ENCODE measurements around the gene PAX1.

Gene PAX1

DNA sequence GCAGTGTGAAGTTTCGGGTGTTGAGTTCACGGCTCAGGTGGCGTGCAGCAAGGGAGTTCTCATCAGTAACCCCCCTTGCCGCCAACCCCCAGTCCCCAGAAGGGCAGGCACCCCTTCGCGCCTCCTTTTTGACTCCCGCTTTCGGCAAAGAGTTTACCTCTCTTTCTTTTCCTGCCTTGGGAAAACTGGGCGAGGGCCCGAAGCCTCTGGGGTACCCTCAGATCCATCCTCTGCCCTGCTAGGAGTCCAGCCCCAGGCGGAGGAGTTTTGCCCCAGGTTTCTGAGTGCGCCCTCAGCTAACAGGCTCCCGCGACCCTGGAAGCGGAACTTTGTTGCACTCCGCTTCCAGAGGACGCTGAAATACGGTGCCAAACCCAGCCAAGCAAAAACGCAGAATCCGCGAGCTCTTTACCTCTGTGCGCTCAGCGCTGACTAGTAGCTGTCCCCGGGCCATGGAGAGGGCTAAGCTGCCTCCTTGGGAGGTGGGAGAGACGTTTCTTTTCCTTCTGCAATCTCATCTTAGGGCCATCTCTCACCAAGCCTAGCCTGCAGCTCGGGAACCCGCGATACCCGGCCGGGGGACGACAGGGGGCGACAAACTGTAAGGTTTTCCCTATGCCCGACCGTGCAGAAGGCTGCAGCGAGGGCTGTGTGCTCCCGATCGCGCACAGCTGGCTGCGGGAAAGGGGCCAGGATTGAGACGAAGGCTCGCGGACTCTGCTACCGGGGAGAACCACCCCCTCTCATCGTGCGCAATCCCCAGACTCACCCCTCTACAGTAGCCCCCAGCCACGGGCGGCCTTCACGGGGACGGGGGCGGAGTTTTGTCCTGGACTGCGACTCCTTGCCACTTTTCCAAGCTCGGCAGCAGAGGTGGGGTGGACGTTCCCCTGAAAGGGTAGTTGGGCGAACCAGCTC lies 2.7 kb upstream of the PAX1 start:
- no peaks in the 10 kb centered on the region for H3K79me2 ChIP-seq (ENCODE audit: insufficient read depth, low read length)
- H3K9ac ChIP-seq (ENCODE audit: low read length), result no peak overlapping the region

DNA sequence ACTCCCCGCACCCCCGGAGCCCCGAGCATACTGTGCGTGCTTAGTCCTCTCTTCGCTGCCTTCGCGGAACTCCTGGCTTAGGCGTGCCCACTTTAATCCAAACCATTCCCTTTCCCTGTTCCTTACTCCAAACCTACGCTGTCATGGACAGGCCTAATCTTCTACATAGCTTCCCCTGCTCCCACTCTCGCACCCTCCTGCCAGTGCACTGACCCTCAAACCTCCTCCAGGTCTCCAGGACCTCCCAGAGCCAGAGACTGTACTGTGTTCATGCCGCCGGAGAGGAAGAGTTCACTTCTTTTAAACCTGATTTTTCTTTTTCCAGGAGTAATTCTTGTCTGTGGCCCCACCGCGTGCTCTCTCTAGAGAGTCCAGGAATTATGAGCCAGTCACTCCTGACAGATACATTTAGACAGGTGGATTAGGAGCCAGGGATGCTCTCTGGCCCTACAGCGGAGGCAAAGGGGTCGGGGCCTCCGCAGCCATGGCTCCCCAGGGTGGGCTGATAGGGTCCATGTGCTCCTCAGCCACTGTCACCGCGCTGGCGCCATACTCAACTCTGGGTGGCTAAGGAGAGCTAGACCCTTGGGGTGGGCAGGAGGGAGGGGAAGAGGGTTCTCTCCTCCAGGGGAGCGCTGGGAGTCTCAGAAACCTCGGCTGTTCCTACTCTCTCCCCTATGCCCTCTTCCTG lies 1.6 kb upstream of the PAX1 start:
- Histone ChIP-seq H3K27ac (ENCODE audit: low read depth, low read length, poor library complexity, severe bottlenecking) (no peak overlapping the region), H3K9me3 (ENCODE audit: low read length) (no peaks in the 10 kb centered on the region), H3F3A (ENCODE audit: insufficient read depth, low read length) (no peaks in the 10 kb centered on the region), H3K36me3 (ENCODE audit: insufficient read depth, low read length) (no peaks in the 10 kb centered on the region), H3K4me1 (ENCODE audit: insufficient read depth, low read length, severe bottlenecking) (no peaks in the 10 kb centered on the region), H3K9me2 (ENCODE audit: low read depth, low read length) (no peaks in the 10 kb centered on the region), H3K27me3 (ENCODE audit: insufficient read depth, low read length) (no peaks in the 10 kb centered on the region), H3K9ac (ENCODE audit: low read length) (no peak overlapping the region), H4K20me1 (ENCODE audit: insufficient read depth, low read length) (no peaks in the 10 kb centered on the region), H2AFZ (ENCODE audit: low read length) (no peak overlapping the region), H3K4me2 (ENCODE audit: low read length) (no peak overlapping the region), H3K79me2 (ENCODE audit: insufficient read depth, low read length) (no peaks in the 10 kb centered on the region), H3K4me3 (ENCODE audit: low read depth, low read length, poor library complexity, severe bottlenecking) (no peak overlapping the region)
- TF ChIP-seq, protein P1, sequence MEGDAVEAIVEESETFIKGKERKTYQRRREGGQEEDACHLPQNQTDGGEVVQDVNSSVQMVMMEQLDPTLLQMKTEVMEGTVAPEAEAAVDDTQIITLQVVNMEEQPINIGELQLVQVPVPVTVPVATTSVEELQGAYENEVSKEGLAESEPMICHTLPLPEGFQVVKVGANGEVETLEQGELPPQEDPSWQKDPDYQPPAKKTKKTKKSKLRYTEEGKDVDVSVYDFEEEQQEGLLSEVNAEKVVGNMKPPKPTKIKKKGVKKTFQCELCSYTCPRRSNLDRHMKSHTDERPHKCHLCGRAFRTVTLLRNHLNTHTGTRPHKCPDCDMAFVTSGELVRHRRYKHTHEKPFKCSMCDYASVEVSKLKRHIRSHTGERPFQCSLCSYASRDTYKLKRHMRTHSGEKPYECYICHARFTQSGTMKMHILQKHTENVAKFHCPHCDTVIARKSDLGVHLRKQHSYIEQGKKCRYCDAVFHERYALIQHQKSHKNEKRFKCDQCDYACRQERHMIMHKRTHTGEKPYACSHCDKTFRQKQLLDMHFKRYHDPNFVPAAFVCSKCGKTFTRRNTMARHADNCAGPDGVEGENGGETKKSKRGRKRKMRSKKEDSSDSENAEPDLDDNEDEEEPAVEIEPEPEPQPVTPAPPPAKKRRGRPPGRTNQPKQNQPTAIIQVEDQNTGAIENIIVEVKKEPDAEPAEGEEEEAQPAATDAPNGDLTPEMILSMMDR (IDR thresholded peaks at IDR 0.05; ENCODE audit: low read length), result no peak
- TF ChIP-seq EZH2 (IDR thresholded peaks at IDR 0.05; ENCODE audit: borderline replicate concordance, low read length), result no peak

More for the DNA sequence above, 2.7 kb upstream of the PAX1 start:
- TF ChIP-seq EZH2 (IDR thresholded peaks at IDR 0.05; ENCODE audit: borderline replicate concordance, low read length), result no peak
- TF ChIP-seq, protein P1 (IDR thresholded peaks at IDR 0.05; ENCODE audit: low read length), result peak; percentile 34; the same call in 1 of the 2 replicates
- H3K9me3 ChIP-seq (ENCODE audit: low read length), result no peaks in the 10 kb centered on the region
- no peak overlapping the region for H3K4me2 ChIP-seq (ENCODE audit: low read length)
- no peak overlapping the region for H3K4me3 ChIP-seq (ENCODE audit: low read depth, low read length, poor library complexity, severe bottlenecking)
- no peaks in the 10 kb centered on the region for H4K20me1 ChIP-seq (ENCODE audit: insufficient read depth, low read length)
- H3K27ac ChIP-seq (ENCODE audit: low read depth, low read length, poor library complexity, severe bottlenecking), result no peak overlapping the region
- H2AFZ ChIP-seq (ENCODE audit: low read length), result no peak overlapping the region
- no peaks in the 10 kb centered on the region for H3K36me3 ChIP-seq (ENCODE audit: insufficient read depth, low read length)
- H3K9me2 ChIP-seq (ENCODE audit: low read depth, low read length), result no peaks in the 10 kb centered on the region
- no peaks in the 10 kb centered on the region for H3F3A ChIP-seq (ENCODE audit: insufficient read depth, low read length)
- no peaks in the 10 kb centered on the region for H3K4me1 ChIP-seq (ENCODE audit: insufficient read depth, low read length, severe bottlenecking)
- H3K27me3 ChIP-seq (ENCODE audit: insufficient read depth, low read length), result no peaks in the 10 kb centered on the region

DNA sequence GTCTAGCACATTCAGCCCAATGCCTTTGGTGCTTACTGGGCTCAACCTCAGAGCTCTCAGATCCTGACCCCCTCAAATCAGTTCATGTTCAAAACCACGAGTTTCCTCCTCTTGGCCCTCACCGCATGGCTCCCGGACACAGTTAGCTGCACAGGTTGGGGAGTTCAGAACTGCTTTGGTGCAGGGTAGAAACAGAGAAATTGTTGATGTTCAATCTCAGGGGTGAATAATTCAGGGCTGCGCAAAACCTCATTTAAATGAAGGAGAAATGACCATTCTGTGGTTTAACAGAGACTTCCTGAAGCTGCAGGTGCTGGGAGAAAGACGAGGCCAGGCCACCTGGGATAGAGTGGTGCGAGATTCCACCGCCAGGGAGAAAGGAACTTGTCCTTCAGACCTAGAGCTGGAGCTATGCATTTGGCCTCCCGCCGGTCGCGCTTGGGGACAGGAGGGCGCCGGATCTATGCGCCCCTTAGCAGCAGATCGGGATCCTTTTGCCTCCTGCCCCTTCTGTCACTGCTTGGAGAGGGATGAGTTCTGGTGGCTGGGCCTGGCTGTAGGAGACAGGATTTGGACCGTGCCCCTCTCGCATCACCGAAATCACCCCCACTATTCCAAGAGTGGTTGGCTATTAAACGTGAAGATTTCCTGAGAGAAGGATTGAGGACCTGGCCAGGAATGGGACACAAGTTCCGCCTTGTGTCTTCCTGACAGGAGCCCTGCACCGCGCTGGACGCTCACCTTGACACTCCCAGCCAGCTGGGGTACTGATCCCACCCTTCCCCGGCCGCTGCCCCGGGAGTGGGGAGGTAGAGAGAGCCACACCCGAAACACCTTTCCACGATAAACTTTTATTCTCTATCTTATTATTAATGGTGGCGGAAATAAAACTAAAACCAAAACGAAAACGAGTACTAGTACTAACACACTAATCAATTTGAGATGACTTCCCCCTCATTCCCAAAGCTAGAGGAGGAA lies 767 bp upstream of the PAX1 start:
- H3K4me1 ChIP-seq (ENCODE audit: insufficient read depth, low read length, severe bottlenecking), result no peaks in the 10 kb centered on the region
- no peaks in the 10 kb centered on the region for H3K27me3 ChIP-seq (ENCODE audit: insufficient read depth, low read length)
- H2AFZ ChIP-seq (ENCODE audit: low read length), result no peak overlapping the region
- H3F3A ChIP-seq (ENCODE audit: insufficient read depth, low read length), result no peaks in the 10 kb centered on the region
- H3K9me3 ChIP-seq (ENCODE audit: low read length), result no peaks in the 10 kb centered on the region
- no peaks in the 10 kb centered on the region for H4K20me1 ChIP-seq (ENCODE audit: insufficient read depth, low read length)
- no peaks in the 10 kb centered on the region for H3K79me2 ChIP-seq (ENCODE audit: insufficient read depth, low read length)
- no peaks in the 10 kb centered on the region for H3K36me3 ChIP-seq (ENCODE audit: insufficient read depth, low read length)
- no peaks in the 10 kb centered on the region for H3K9me2 ChIP-seq (ENCODE audit: low read depth, low read length)
- no peak overlapping the region for H3K27ac ChIP-seq (ENCODE audit: low read depth, low read length, poor library complexity, severe bottlenecking)
- TF ChIP-seq EZH2 (IDR thresholded peaks at IDR 0.05; ENCODE audit: borderline replicate concordance, low read length), result no peak
- TF ChIP-seq, protein P1 (IDR thresholded peaks at IDR 0.05; ENCODE audit: low read length), result no peak
- H3K4me2 ChIP-seq (ENCODE audit: low read length), result no peak overlapping the region
- no peak overlapping the region for H3K9ac ChIP-seq (ENCODE audit: low read length)
- no peak overlapping the region for H3K4me3 ChIP-seq (ENCODE audit: low read depth, low read length, poor library complexity, severe bottlenecking)
